ENCODE measurements around the gene ANKRD29.
A peak's percentile ranks its signal among the peaks of the same experiment; 100 is the strongest.

GRCh38 chr18:23619388-23619881, 43.3 kb downstream of the ANKRD29 start:
- no peak for TF ChIP-seq CTCF (conservative IDR thresholded peaks at IDR 0.05 in 1 of 2, IDR thresholded peaks at IDR 0.05 in 1 of 2; ENCODE audit: low read depth in 1 of 2, low read length in 2 of 2)
- TF ChIP-seq EZH2 (IDR thresholded peaks at IDR 0.05; ENCODE audit: low read length, missing control alignments): peak; percentile 42

All from fibroblast of lung (primary cell).